IPS DF 6.9 (cell line): ENCODE measurements around the gene NKPD1.

Experiments
- DNase-seq: peaks from one replicate; pipeline ENCODE4 v3.0.0-alpha.2; 2013; ENCODE audit warnings: low read depth, low spot score
- H3K27ac ChIP-seq: one replicate; pipeline ENCODE4 v1.5.1; 2013; ENCODE audit warnings: low read length, control low read depth
- H3K27me3 ChIP-seq: 2 replicates; pipeline ENCODE4 v1.6.1; 2013; ENCODE audit warnings: mild to moderate bottlenecking, low read length; ENCODE audit not compliant: control insufficient read depth, insufficient read depth
- H3K36me3 ChIP-seq: 2 replicates; pipeline ENCODE4 v1.6.1; 2013; ENCODE audit warnings: low read length; ENCODE audit not compliant: control insufficient read depth, insufficient read depth
- H3K4me1 ChIP-seq: 2 replicates; pipeline ENCODE4 v1.6.1; 2013; ENCODE audit warnings: low read length; ENCODE audit not compliant: control insufficient read depth, insufficient read depth
- H3K4me3 ChIP-seq: 2 replicates; pipeline ENCODE4 v1.5.1; 2013; ENCODE audit warnings: mild to moderate bottlenecking, low read length
- H3K9me3 ChIP-seq: 2 replicates; pipeline ENCODE4 v1.6.1; 2013; ENCODE audit warnings: low read length, inconsistent platforms; ENCODE audit not compliant: control insufficient read depth, insufficient read depth
- WGBS: extraction: QIAGEN DNeasy Blood & Tissue Kit; methylation state at CpG from one replicate; pipeline ENCODE4 v1.1.7; 2013; ENCODE audit warnings: mixed read lengths, missing lambda C conversion rate; ENCODE audit not compliant: insufficient read length, insufficient coverage; 5-methylcytosine and 5-hydroxymethylcytosine counted together

Gene NKPD1

GRCh38 chr19:45173816-45174215, 13.0 kb upstream of the NKPD1 start:
- H3K9me3 ChIP-seq, result no peaks in the 10 kb centered on the region
- no peak overlapping the region for H3K4me3 ChIP-seq
- WGBS, result no CpG with 5 or more reads among the region's 12 CpGs
- no peaks in the 10 kb centered on the region; the same call in 1 of the 2 replicates for H3K4me1 ChIP-seq
- H3K36me3 ChIP-seq, result no peaks in the 10 kb centered on the region
- H3K27me3 ChIP-seq, result no peaks in the 10 kb centered on the region
- no peak overlapping the region for H3K27ac ChIP-seq
- no peak for DNase-seq

DNA sequence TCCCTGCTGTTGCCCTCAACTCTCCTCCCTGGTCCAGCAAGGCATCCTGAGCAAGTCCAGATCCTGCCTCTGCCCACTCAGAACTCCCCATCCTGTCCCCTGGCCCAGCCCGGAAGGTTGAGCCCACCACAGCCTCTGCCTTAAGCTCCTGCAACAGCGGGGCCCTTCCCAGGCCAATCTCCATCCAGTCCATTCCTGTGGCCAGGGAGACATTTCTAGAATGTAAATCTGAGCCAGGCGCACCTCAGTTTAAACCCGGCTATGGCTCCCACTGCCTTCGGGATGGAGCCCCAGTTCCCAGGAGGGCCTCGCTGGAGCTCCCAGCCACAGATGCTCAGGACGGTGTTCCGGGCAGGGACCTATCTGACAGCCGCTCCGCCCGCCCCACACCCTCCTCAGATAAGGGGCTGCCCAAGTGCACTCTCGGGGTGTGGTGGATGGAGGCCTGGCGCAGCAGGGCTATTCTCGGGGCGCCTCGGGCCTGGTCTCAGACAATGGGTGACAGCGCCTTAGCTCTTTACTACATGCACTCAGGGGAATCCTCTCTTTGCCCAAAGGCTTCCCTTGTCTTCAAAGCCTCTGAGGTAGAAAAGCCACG, 11.9 kb upstream of the NKPD1 start:
- WGBS, result no CpG with 5 or more reads among the region's 18 CpGs
- DNase-seq, result no peak
- Histone ChIP-seq H3K27ac (no peak overlapping the region), H3K36me3 (no peaks in the 10 kb centered on the region), H3K4me1 (no peaks in the 10 kb centered on the region; the same call in 1 of the 2 replicates), H3K9me3 (no peaks in the 10 kb centered on the region), H3K4me3 (no peak overlapping the region), H3K27me3 (no peaks in the 10 kb centered on the region)

DNA sequence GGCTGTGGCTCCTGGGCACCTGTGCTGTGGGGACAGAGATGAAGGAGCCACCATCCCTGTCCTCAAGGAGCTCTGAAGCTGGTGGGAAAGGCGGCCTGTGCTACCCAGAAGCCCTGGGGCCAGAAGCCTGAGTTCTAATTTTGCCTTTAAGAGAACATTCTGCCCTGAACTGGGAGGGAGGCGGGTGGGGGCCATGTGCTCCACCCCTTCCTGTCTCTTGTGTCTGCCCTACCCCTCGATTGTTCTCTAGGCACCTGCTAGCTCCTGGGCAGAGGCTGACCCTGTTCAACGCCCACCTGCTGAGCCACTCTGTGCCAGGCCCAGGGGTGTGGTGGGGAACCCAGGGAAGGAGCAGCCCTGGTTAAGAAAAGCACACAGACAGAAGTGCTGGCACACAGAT, 11.4 kb upstream of the NKPD1 start:
- no peak overlapping the region for H3K27ac ChIP-seq
- no CpG with 5 or more reads among the region's 4 CpGs for WGBS
- no peaks in the 10 kb centered on the region for H3K36me3 ChIP-seq
- no peak overlapping the region for H3K4me3 ChIP-seq
- no peaks in the 10 kb centered on the region for H3K27me3 ChIP-seq
- H3K9me3 ChIP-seq, result no peaks in the 10 kb centered on the region
- no peaks in the 10 kb centered on the region; the same call in 1 of the 2 replicates for H3K4me1 ChIP-seq
- DNase-seq, result no peak

- peaks cover 3% of the 10 kb centered on the region; the same call in 1 of the 2 replicates for H3K4me1 ChIP-seq
- H3K36me3 ChIP-seq, result no peaks in the 10 kb centered on the region
- no peak for DNase-seq
- WGBS, result no CpG with 5 or more reads among the region's 7 CpGs
- H3K4me3 ChIP-seq, result no peak overlapping the region
- H3K27ac ChIP-seq, result no peak overlapping the region
- H3K27me3 ChIP-seq, result no peaks in the 10 kb centered on the region
- H3K9me3 ChIP-seq, result no peaks in the 10 kb centered on the region
Observed at GRCh38 chr19:45171211-45171623, 10.4 kb upstream of the NKPD1 start.

- Histone ChIP-seq H3K4me3 (no peak overlapping the region), H3K36me3 (no peaks in the 10 kb centered on the region)
Observed at GRCh38 chr19:45170146-45171106, 9.6 kb upstream of the NKPD1 start.

GRCh38 chr19:45169602-45170001, 8.8 kb upstream of the NKPD1 start:
- Histone ChIP-seq H3K27me3 (no peaks in the 10 kb centered on the region), H3K9me3 (no peaks in the 10 kb centered on the region), H3K36me3 (no peaks in the 10 kb centered on the region), H3K27ac (no peak overlapping the region), H3K4me1 (peaks cover 3% of the 10 kb centered on the region), H3K4me3 (no peak overlapping the region)
- no peak for DNase-seq
- WGBS, result no CpG with 5 or more reads among the region's 10 CpGs

More at GRCh38 chr19:45170146-45171106, 9.6 kb upstream of the NKPD1 start:
- Histone ChIP-seq H3K9me3 (no peaks in the 10 kb centered on the region), H3K27ac (no peak overlapping the region), H3K27me3 (no peaks in the 10 kb centered on the region), H3K4me1 (peaks cover 3% of the 10 kb centered on the region; the same call in 1 of the 2 replicates)
- WGBS, result no CpG with 5 or more reads among the region's 21 CpGs
- DNase-seq, result no peak

- no peak for DNase-seq
- Histone ChIP-seq H3K4me3 (no peak overlapping the region), H3K27me3 (no peaks in the 10 kb centered on the region), H3K27ac (no peak overlapping the region), H3K36me3 (no peaks in the 10 kb centered on the region), H3K9me3 (no peaks in the 10 kb centered on the region), H3K4me1 (peaks cover 3% of the 10 kb centered on the region)
- no CpG with 5 or more reads among the region's 16 CpGs for WGBS
Observed at GRCh38 chr19:45168767-45169351, 8.1 kb upstream of the NKPD1 start.

GRCh38 chr19:45166723-45167252, 6.0 kb upstream of the NKPD1 start:
- no CpG with 5 or more reads among the region's 14 CpGs for WGBS
- Histone ChIP-seq H3K9me3 (no peaks in the 10 kb centered on the region), H3K4me1 (peaks cover 3% of the 10 kb centered on the region), H3K27me3 (no peaks in the 10 kb centered on the region), H3K27ac (no peak overlapping the region), H3K36me3 (no peaks in the 10 kb centered on the region), H3K4me3 (no peak overlapping the region)
- DNase-seq, result no peak

GRCh38 chr19:45164577-45165335, 4.0 kb upstream of the NKPD1 start:
- DNase-seq, result no peak
- no CpG with 5 or more reads among the region's 27 CpGs for WGBS
- Histone ChIP-seq H3K27ac (no peak overlapping the region), H3K9me3 (no peaks in the 10 kb centered on the region), H3K36me3 (no peaks in the 10 kb centered on the region), H3K4me3 (no peak overlapping the region), H3K4me1 (peaks cover 5% of the 10 kb centered on the region), H3K27me3 (no peaks in the 10 kb centered on the region)
